HG03558 (cell line): ENCODE measurements around the gene GNAQ.
"Not testable (repeated sequence)": the region's sequence is repeated elsewhere in the genome, so short reads cannot be mapped to it uniquely, and the experiment has no call there.

Experiments
- ATAC-seq: cut with Tn5 transposase; IDR thresholded peaks from one replicate; pipeline ENCODE4 v1.9.1; 2021; ENCODE audit warnings: moderate number of reproducible peaks; ENCODE audit not compliant: unreplicated experiment; ENCODE audit errors: extremely low read depth

Gene GNAQ

DNA sequence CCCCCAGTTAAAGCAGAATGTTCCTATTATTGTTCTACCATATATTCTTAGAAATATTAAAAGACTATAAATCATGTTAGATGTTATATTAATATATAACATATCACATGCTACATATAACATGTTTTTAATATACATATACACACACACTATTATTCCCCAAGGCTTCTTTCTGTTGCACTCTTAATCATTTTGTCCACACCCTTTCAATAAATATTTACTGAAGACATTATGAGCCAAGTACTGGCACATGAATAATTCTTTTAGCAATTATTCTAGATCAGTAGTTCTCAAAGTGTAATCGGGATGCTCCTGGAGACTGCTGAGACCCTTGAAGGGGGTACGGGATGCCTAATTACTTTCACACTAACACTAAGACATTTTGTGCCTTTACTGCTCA, 143.9 kb downstream of the GNAQ start:
- ATAC-seq: no peak

DNA sequence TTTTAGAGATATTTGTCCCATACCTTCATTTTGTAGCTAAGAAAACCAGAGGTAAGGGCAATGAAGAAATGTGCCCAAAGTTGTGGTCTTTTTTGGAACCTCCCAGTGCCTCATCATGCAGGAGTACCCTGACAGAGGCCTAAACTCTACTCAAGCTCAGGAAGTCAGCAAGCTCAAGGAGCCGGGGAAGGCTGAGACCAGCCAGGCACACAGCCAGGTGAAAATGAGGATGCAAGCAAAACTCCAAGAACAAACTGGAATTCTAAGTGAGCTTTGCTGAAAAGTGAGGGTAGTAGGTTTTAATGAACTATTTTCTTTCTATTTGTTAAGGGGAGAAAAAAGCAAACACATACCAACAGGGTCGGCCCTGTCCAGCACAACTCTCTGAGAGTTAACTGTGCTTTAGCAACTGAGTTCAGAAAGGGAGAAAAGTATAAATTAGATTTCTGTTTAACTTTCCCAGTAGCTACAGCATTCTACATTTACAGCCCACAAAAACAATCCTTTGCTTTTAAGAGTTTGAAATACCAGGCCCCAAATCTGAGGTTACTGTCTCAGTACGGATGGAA, 146.4 kb downstream of the GNAQ start:
- no peak for ATAC-seq

DNA sequence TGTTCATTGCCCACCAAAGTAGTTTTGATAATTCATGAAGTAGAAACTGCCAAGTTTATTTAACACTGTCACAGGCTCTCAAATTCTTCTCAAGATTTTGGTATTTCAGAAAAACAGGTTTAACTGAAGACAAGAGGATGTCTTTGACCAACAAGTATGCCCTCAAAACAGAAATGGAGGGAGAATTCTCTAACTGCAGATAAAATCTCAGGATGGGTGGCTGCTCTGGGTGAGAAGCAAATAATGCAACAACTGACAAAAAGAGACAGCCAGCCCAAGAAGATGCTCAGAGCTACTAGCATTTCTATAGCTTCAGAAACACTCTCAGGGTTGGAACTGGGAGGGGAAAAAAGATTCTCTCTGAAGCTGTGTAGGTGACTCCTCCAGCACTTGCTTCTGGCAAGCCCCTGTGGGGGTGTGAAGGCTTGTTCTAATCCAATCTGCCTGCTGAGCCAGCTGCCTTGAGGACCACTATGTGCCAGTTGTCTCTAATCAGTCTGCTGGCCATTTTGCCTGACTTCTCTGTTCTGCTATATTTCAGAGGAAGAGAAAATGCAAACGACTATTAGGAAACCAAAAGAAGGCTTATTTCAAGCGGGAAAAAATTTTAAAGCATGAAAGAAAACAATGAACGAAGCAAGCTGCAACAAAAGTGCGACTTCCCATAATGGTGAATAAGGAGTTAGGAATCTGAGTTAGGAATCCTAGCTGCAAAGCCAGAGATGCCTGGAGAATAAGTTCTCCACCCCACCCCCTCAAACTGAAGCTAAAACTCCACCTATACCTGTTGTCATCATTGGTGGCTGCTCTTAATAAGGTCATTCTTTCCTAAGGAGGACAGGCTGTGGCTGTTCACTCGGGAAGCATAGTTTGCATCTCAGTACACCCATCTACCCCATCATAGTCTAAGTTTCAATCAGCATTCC, 147.5 kb downstream of the GNAQ start:
- ATAC-seq: no peak

DNA sequence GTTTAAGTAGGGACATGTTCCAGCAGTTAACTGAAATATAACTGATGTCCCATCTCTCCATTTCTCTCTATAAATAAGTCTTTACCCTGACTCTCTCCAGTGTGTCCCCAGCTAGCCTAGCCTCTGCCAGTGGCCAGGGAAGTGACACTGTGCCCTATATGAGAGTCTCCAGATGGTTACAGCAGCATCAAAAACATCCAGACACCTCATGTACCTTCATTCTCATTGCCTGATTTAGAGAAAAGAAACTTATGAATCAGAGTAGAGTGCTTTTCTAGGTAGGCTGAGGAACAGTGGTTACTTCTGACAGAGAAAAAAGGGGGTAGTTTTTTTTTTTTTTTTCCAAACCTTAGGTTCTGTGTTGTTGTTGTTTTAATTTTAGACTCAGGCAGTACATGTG, 148.5 kb downstream of the GNAQ start:
- no peak for ATAC-seq

DNA sequence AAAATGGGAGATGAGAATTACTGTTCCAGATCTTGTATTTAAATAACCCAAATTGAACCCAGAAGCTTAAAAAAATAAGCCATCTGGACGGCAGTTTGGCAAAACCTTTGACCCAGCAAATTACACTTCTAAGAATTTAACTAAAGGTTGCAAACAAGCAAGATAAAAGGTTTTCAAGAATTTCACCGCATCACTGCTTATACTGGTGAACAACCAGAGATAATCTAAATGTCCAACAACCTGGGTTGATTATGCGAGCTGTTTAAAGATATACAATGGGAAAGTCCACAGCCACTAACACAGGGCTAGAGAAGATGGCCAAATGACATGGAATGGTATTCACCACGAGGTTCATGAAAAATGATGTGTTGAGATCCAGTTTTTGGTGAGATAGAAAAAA, 149.3 kb downstream of the GNAQ start:
- ATAC-seq: no peak

DNA sequence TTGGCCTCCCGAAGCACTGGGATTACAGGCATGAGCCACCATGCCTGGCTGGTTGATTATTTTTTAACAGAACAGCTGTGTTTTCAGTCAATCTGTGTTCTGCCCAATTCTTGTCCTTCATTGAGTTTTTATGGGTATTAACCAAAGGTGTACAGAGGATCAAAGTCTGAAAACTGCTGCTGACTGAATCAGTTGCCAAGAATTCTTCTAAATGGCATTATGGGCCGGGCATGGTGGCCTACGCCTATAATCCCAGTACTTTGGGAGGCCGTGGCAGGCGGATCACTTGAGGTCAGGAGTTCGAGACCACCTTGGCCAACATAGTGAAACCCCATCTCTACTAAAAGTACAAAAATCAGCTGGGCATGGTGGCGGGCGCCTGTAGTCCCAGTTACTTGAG, 150.0 kb downstream of the GNAQ start:
- not testable (repeated sequence) for ATAC-seq

DNA sequence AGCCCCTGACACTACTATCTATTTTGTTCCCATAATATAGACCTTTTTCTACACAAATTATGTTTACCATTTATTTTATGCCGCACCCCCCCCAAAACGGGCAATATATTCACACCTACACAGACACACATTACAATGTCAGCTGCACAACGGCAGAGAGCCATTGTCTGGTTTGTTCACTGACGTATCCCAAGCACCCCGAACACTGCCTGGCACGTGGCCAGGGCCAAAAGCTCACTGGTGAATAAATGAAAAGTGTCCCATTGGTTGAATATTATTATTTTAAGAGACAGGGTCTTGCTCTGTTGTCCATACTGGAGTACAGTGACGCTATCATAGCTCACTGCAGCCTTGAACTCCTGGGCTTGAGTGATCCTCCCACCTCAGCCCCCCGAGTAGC, 150.5 kb downstream of the GNAQ start:
- no peak for ATAC-seq

DNA sequence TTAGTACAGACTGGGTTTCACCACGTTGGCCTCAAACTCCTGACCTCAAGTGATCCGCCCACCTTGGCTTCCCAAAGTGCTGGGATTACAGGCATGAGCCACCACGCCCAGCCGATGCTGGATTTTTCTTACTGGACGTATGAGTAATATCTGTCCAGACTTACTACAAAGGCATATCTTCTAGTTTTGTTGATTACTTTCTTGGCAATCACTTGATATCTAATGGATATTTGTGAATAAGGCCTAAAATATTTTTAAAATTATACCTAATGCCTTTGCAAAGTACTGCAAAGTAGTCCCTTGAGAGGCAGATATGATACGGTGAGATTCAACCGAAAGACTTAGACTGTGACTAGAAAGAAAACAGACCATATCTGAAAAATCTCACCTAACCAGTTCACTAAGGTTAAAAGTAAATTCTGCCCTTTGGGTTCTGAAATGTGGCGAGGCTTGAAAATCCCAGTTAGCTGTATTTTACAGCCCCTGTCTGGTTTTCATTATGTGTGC, 152.1 kb downstream of the GNAQ start:
- ATAC-seq: no peak

DNA sequence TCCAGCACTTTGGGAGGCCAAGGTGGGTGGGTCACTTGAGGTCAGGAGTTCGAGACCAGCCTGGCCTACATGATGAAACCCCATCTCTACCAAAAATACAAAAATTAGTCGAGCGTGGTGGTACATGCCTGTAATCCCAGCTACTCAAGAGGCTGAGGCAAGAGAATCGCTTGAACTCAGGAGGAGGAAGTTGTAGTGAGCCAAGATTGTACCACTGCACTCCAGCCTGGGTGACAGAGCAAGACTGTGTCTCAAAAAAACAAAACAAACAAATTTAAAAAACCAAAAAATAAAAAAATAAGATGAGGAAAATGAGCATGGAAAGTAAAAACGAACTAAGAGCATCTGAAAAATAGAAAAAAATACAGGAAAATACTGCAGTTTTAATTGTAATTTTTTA, 152.8 kb downstream of the GNAQ start:
- ATAC-seq: not testable (repeated sequence)

DNA sequence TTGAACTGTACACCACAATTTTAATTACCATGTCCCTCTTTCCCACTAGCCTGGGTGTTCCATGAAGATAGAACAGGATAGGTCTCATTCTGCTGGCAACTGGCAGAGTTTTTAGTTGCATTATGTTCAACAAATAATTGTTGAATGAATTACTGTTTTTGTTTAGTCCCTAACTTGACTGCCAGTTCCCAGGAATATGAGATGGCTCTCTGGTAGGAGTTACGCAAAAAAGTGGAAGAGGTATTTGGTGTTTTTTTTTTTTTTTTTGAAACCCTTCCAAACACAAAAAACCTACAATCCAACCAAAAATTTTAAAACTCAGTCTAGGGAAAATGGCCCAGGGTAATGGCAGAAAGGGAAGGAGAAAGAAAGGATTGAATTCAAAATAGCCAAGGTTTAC, 153.6 kb downstream of the GNAQ start:
- no peak for ATAC-seq

DNA sequence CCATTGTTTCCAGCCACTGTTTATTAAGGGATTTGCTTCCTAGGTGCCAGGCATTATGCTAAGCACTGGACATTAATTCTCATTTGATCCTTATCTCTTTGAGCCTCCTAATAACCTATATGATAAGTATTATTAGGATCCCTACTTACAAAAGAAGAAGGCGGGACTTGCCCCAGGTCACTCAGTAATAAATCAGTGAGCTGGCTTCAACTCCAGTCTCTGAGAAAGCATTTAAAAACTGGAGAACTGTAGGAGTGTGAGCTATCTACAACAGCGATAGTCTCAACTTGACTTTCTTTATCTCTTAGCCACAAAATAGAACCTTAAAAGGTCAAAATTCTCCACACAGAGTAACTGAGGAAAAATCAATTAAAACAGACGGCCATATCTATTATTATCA, 155.0 kb downstream of the GNAQ start:
- no peak for ATAC-seq

DNA sequence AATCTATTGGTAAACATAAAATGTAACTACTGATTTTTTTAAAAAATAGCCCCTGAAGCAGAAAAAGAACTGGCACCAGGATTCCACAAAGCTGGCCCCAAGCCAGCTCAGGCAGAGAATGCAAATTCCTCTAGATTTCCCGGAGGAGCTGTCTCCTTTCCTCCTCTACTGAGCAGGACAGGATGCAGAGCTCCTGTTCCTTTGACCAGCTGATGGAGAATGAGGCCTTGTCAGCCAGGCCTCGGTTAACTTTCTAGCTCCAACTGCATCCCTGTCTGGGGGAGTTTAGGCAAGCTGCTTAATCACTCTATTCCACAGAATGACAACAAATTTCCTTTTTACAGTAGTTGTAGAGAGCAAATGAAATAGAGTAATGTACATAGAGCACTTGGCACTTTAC, 155.5 kb downstream of the GNAQ start:
- no peak for ATAC-seq

DNA sequence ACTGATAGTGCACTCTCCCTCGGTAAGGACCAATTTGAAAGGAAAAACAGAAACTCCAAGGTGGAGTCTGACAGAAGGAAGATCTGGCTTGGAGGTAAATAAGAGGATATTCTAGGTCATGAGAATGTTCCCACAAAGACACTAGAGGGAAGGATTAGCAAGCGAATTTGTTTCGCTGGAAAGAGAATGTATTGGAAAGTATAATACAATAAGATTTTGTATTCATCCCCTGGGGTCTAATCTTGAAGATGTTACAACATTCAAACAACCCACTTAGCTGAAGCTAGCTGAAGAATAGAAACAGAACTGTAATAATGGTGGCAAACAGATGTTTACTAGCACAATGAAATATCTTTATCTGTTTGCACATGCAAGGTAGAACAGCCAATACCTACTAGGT, 158.7 kb downstream of the GNAQ start:
- no peak for ATAC-seq

DNA sequence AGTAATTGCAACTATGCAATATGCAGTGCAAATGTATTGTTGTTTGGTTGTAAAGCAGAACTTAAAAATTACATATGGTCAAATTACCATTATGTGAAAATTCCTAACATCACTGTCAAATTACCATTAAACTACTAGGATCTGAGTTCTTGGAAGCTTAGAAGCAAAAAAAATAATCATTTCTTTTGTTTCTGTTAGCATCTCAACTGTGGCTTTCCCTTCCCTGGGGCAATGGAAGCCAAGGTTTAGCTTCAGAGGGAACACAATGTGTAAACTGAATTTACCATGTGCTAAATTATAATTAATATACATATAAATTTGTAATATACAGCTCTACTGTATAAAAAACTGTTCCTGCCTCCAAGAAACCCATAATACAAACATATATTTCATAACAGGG, 159.4 kb downstream of the GNAQ start:
- ATAC-seq: no peak

DNA sequence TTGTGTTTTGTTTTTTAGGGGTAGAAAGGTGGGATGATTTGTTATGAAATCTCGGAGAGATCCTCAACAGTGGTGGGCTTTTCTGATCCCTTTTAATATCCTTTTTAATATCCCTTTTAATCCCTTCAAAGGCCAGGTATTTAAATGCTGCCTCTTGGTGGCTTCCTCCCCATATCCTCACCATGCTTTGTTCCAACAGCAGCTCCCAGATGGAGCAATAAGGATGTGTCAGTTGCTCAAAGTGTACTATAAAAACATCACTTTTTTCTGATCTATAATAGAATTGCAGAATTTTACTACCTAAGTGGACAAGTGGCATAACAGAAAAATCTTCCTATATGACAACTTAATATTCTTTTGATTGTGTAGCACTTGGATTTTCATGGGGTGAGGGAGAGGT, 160.1 kb downstream of the GNAQ start:
- ATAC-seq: no peak

DNA sequence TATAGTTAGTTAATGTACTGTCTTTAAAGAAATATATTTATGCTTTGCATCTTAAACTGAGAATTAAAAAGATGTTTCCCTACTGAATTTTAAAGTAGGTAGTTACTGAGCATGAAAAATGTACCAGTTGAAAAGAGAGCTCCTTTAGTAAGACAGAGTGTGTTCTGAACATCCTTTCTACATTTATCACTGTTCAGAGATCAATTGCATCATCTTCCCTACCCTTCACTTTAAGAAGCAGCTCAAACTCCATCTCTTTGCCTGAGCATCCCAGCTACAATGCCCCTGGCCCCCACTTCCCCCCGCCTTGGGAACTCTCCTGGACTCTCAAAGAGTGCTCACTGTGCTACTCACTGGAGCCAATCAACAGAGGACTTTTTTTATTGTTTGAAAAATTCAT, 164.7 kb downstream of the GNAQ start:
- ATAC-seq: no peak

DNA sequence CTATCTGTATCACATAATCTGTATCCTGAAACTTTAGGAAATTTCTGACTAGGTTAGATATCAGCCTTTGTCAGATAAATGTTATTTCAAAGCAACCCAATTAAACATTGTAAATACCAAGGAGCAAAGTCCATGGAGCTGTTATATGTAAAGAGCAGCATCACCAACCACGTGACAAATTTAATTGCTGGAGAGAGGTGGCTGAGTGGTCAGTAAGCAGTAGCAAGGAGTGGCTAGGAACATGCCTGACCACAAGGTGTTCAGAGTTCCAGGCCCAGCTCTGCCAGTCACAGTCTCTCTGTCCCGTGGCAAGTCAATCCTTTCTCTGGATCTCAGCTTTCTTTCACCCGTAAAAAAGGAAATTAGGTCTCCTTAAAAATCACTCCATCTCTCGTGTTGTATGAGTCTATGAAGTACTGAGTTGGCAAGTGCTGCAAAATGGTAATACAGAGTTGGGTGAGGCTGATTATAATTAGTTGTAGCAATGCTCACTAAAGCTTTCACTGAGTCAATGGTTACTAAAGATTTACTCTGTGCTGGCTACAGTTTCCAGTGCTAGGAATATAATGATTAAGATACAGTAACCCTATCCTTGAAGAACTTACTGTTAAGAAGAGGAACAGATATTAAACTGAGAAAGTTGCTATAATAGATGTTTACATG, 166.1 kb downstream of the GNAQ start:
- no peak for ATAC-seq

DNA sequence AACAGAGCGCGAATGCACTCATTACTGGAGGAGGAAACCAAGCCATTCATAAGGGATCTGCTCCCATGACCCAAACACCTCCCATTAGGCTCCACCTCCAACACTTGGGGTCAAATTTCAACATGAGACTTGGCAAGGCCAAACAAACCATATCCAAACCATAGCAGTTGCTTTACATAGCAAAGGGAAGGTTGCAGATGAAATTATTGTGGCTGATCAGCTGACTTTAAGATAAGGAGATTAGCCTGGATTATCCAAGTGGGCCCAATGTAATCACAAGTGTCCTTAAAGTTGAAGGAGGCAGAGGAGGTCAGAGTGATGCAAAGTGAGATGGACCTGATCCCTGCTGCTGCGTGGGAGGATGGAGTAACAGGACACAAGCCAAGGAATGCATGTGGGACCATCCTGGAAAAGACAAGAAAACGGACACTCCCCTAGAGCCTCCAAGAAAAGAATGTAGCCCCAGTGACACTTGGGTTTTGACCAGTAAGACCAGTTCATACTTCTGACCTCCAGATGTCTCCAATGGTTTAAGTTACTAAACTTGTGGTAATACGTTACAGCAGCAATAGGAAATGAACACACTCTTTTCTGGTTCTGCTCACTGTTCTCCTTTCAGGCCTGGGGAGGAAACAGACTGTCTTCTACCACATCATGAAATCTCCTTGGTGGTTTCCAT, 167.3 kb downstream of the GNAQ start:
- no peak for ATAC-seq

DNA sequence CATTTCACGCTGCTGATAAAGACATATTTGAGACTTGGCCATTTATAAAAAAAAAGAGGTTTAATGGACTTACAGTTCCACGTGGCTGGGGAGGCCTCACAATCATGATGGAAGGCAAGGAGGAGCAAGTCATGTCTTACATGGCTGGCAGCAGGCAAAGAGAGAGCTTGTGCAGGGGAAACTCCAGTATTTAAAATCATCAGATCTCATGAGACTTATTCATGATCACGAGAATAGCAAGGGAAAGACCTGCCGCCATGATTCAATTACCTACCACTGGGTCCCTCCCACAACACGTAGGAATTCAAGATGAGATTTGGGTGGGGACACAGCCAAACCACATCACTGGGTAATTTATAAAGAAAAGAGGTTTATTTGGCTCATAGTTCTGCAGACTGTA, 168.0 kb downstream of the GNAQ start:
- ATAC-seq: not testable (repeated sequence)

DNA sequence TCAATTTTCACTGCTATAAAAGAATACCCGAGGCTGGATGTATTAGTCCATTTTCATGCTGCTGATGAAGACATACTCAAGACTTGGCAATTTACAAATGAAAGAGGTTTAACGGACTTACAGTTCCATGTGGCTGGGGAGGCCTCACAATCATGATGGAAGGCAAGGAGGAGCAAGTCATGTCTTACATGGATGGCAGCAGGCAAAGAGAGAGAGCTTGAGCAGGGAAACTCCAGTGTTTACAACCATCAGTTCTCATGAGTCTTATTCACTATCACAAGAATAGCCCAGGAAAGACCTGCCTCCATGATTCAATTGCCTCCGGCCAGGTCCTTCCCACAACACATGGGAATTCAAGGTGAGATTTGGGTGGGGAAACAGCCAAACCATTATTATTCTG, 170.7 kb downstream of the GNAQ start:
- ATAC-seq: not testable (repeated sequence)
